GM19351 (cell line): ENCODE measurements around the gene AP1S1.
"Not testable (repeated sequence)": the region's sequence is repeated elsewhere in the genome, so short reads cannot be mapped to it uniquely, and the experiment has no call there.

Source experiments
- ATAC-seq: cut with Tn5 transposase; IDR thresholded peaks from one replicate; pipeline ENCODE4 v1.9.1; 2021; ENCODE audit warnings: mild to moderate bottlenecking, moderate library complexity; ENCODE audit not compliant: unreplicated experiment

Gene AP1S1

GRCh38 chr7:101153969-101154692 is at the start of gene AP1S1:
AP1S1 (plus strand) TSS chr7:101154476; CDS start chr7:101154515, 39 bp downstream.
- ATAC-seq: peak; percentile 82

GRCh38 chr7:101104799-101105198 is 49.5 kb upstream of the AP1S1 start:
- no peak for ATAC-seq

GRCh38 chr7:101105248-101105647 is 49.0 kb upstream of the AP1S1 start:
- not testable (repeated sequence) for ATAC-seq

- no peak for ATAC-seq
These were observed 47.9 kb upstream of the AP1S1 start for GRCh38 chr7:101106386-101106785.

GRCh38 chr7:101108330-101108857 is 45.9 kb upstream of the AP1S1 start:
- ATAC-seq: no peak

GRCh38 chr7:101108961-101109360 is 45.3 kb upstream of the AP1S1 start:
- no peak for ATAC-seq

- no peak for ATAC-seq
These were observed 44.9 kb upstream of the AP1S1 start for GRCh38 chr7:101109368-101109767.

- ATAC-seq: no peak
These were observed 43.0 kb upstream of the AP1S1 start for GRCh38 chr7:101111261-101111660.

- no peak for ATAC-seq
These were observed 42.0 kb upstream of the AP1S1 start for GRCh38 chr7:101112233-101112632.

- not testable (repeated sequence) for ATAC-seq
These were observed 41.1 kb upstream of the AP1S1 start for GRCh38 chr7:101113140-101113539.

GRCh38 chr7:101113836-101114235 is 40.4 kb upstream of the AP1S1 start:
- no peak for ATAC-seq

GRCh38 chr7:101114492-101114891 is 39.8 kb upstream of the AP1S1 start:
- ATAC-seq: no peak

GRCh38 chr7:101115215-101115614 is 39.1 kb upstream of the AP1S1 start:
- ATAC-seq: no peak

- ATAC-seq: no peak
These were observed 37.4 kb upstream of the AP1S1 start for GRCh38 chr7:101116898-101117297.

GRCh38 chr7:101118856-101119255 is 35.4 kb upstream of the AP1S1 start:
- ATAC-seq: no peak

GRCh38 chr7:101119876-101120275 is 34.4 kb upstream of the AP1S1 start:
- ATAC-seq: no peak

GRCh38 chr7:101120315-101120714 is 34.0 kb upstream of the AP1S1 start:
- no peak for ATAC-seq

- not testable (repeated sequence) for ATAC-seq
These were observed 32.7 kb upstream of the AP1S1 start for GRCh38 chr7:101121631-101121990.

GRCh38 chr7:101121991-101122932 is 32.0 kb upstream of the AP1S1 start:
- no peak for ATAC-seq

- no peak for ATAC-seq
These were observed 31.2 kb upstream of the AP1S1 start for GRCh38 chr7:101122933-101123702.

GRCh38 chr7:101123703-101124068 is 30.6 kb upstream of the AP1S1 start:
- ATAC-seq: no peak
